OCI-LY1 (cell line): ENCODE data around the gene PLGRKT.

Experiments
- H2AFZ ChIP-seq: fragments of 200-600 bp; sonication (generic), shearing (Covaris generic); 2 replicates; pipeline ENCODE4 v1.6.0; 2014; ENCODE audit warnings: antibody characterized with exemption, mild to moderate bottlenecking, low read length
- H3F3A ChIP-seq: fragments of 200-600 bp; sonication (generic), shearing (Covaris generic); 2 replicates; pipeline ENCODE4 v1.6.0; 2014; ENCODE audit warnings: mild to moderate bottlenecking, antibody characterized with exemption, low read length, moderate library complexity; ENCODE audit not compliant: insufficient read depth
- H3K27ac ChIP-seq: fragments of 200-600 bp; sonication (generic); 2 replicates; pipeline ENCODE4 v1.5.1; 2014; ENCODE audit warnings: low read length, mixed run types, mild to moderate bottlenecking, low read depth; ENCODE audit not compliant: poor library complexity, severe bottlenecking
- H3K27me3 ChIP-seq: fragments of 200-600 bp; sonication (generic); 2 replicates; pipeline ENCODE4 v1.6.0; 2014; ENCODE audit warnings: antibody characterized with exemption, mild to moderate bottlenecking, low read length, moderate library complexity; ENCODE audit not compliant: insufficient read depth
- H3K36me3 ChIP-seq: fragments of 200-600 bp; sonication (generic); 2 replicates; pipeline ENCODE4 v1.6.1; 2014; ENCODE audit warnings: mild to moderate bottlenecking, antibody characterized with exemption, low read length, moderate library complexity, mixed read lengths; ENCODE audit not compliant: insufficient read depth
- H3K4me1 ChIP-seq: fragments of 200-600 bp; sonication (generic); 2 replicates; pipeline ENCODE4 v1.5.1; 2014; ENCODE audit warnings: mild to moderate bottlenecking, low read length, moderate library complexity; ENCODE audit not compliant: insufficient read depth, severe bottlenecking
- H3K4me2 ChIP-seq: fragments of 200-600 bp; sonication (generic), shearing (Covaris generic); 2 replicates; pipeline ENCODE4 v1.6.1; 2014; ENCODE audit warnings: low read length
- H3K4me3 ChIP-seq: fragments of 200-600 bp; sonication (generic); 2 replicates; pipeline ENCODE4 v1.5.1; 2014; ENCODE audit warnings: low read length, low read depth, mild to moderate bottlenecking, mixed read lengths; ENCODE audit not compliant: poor library complexity, severe bottlenecking
- H3K79me2 ChIP-seq: fragments of 200-600 bp; shearing (Covaris generic); 2 replicates; pipeline ENCODE4 v1.6.1; 2016; ENCODE audit warnings: mixed run types, low read length, mixed read lengths; ENCODE audit not compliant: insufficient read depth
- H3K9ac ChIP-seq: fragments of 200-600 bp; sonication (generic), shearing (Covaris generic); 2 replicates; pipeline ENCODE4 v1.6.1; 2014; ENCODE audit warnings: mild to moderate bottlenecking, low read length, mixed read lengths
- H3K9me2 ChIP-seq: fragments of 200-600 bp; sonication (generic), shearing (Covaris generic); 2 replicates; pipeline ENCODE4 v1.6.1; 2014; ENCODE audit warnings: low read depth, mild to moderate bottlenecking, low read length, mixed read lengths
- H3K9me3 ChIP-seq: fragments of 200-600 bp; shearing (Covaris generic); 2 replicates; pipeline ENCODE4 v1.6.1; 2014; ENCODE audit warnings: low read length, mixed read lengths
- H4K20me1 ChIP-seq: fragments of 200-600 bp; sonication (generic), shearing (Covaris generic); 2 replicates; pipeline ENCODE4 v1.6.0; 2016; ENCODE audit warnings: mild to moderate bottlenecking, low read length; ENCODE audit not compliant: insufficient read depth
- CTCF ChIP-seq: fragments of 200-600 bp; sonication (generic), shearing (Covaris generic); IDR thresholded peaks from 2 replicates; pipeline ENCODE4 v1.5.1; 2017; ENCODE audit warnings: mild to moderate bottlenecking, antibody characterized with exemption, low read length, moderate library complexity, mixed read lengths
- EZH2 ChIP-seq: fragments of 200-600 bp; sonication (generic), shearing (Covaris generic); IDR thresholded peaks from 2 replicates; pipeline ENCODE4 v1.8.0; 2017; ENCODE audit warnings: borderline replicate concordance, mixed run types, mild to moderate bottlenecking, antibody characterized with exemption, low read length, moderate library complexity, mixed read lengths

PLGRKT gene

GRCh38 chr9:5361326-5362010 is 76.3 kb downstream of the PLGRKT start:
- no peak overlapping the region for H3K4me2 ChIP-seq
- no peak overlapping the region for H3K4me3 ChIP-seq
- no peaks in the 10 kb centered on the region for H3K36me3 ChIP-seq
- no peaks in the 10 kb centered on the region for H3K4me1 ChIP-seq
- H3F3A ChIP-seq, result no peaks in the 10 kb centered on the region
- H2AFZ ChIP-seq, result no peak overlapping the region
- H3K9ac ChIP-seq, result no peak overlapping the region
- TF ChIP-seq CTCF, result no peak
- TF ChIP-seq EZH2, result no peak
- no peak overlapping the region for H3K27ac ChIP-seq
- no peaks in the 10 kb centered on the region for H3K79me2 ChIP-seq
- H4K20me1 ChIP-seq, result no peaks in the 10 kb centered on the region
- no peaks in the 10 kb centered on the region for H3K9me3 ChIP-seq
- H3K27me3 ChIP-seq, result no peaks in the 10 kb centered on the region
- H3K9me2 ChIP-seq, result no peaks in the 10 kb centered on the region

- no peaks in the 10 kb centered on the region for H3K9me3 ChIP-seq
Observed at GRCh38 chr9:5360341-5360740, 77.4 kb downstream of the PLGRKT start.

GRCh38 chr9:5357431-5358105 is 80.2 kb downstream of the PLGRKT start:
- Histone ChIP-seq H3K4me3 (no peak overlapping the region), H2AFZ (no peak overlapping the region), H3F3A (no peaks in the 10 kb centered on the region), H4K20me1 (no peaks in the 10 kb centered on the region), H3K27ac (no peak overlapping the region), H3K9ac (no peak overlapping the region), H3K36me3 (no peaks in the 10 kb centered on the region), H3K27me3 (no peaks in the 10 kb centered on the region), H3K79me2 (no peaks in the 10 kb centered on the region), H3K4me1 (peaks cover 2% of the 10 kb centered on the region), H3K9me2 (no peaks in the 10 kb centered on the region), H3K9me3 (no peaks in the 10 kb centered on the region), H3K4me2 (no peak overlapping the region)
- TF ChIP-seq EZH2, result no peak
- TF ChIP-seq CTCF, result no peak

More at GRCh38 chr9:5360341-5360740, 77.4 kb downstream of the PLGRKT start:
- Histone ChIP-seq H3K27me3 (no peaks in the 10 kb centered on the region), H3K36me3 (no peaks in the 10 kb centered on the region), H3K79me2 (no peaks in the 10 kb centered on the region), H3K4me1 (no peaks in the 10 kb centered on the region), H3K4me3 (no peak overlapping the region), H3K9ac (no peak overlapping the region), H4K20me1 (no peaks in the 10 kb centered on the region), H3F3A (no peaks in the 10 kb centered on the region), H3K27ac (no peak overlapping the region), H3K9me2 (no peaks in the 10 kb centered on the region), H2AFZ (no peak overlapping the region), H3K4me2 (no peak overlapping the region)
- no peak for TF ChIP-seq EZH2
- TF ChIP-seq CTCF, result no peak
